NCI-H1092 treated with DMSO at 0.1 percent for 48 hours (cell line): ENCODE measurements around the gene TCF25.

ENCODE experiments used
- DNase-seq: peaks from one replicate; lab custom pipeline; 2025; lab: John Stamatoyannopoulos, UW

The TCF25 gene

DNA sequence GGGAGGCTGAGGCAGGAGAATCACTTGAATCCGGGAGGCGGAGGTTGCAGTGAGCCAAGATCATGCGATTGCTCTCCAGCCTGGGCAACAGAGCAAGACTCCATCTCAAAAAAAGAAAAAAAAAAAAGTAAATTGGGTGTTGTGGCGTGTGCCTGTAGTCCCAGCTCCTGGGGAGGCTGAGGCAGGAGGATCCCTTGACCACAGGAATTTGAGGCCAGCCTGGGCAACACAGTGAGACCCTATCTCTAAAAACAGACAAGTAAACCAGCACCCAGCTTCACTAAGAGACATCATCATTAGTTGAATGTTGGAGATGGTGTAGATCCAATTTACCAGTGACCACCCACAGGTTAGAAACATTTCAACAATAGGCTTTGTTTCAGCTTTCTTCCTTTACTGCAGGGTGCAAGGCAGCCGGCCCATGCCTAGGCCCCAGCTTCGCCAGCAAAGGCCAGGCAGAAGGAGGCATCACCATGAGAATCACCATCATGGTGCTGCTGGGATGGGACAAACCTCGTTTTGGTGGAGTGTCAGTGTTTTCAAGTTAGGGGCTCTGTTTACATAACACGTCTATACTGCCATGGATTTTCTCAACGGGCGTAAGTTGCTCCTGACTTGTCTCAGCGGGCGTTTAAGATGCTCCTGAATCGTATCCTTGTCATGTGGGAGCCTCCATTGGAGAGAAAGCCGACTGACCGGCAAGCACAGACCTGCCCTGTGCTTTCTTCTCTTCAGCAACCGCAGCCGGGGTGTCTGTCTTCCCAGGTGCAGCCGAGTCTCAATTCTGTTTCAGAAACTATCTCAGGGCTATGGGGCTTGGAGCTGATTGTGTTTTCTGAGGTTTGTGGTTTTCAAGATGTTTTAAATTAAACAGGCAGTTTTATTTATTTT lies 7.3 kb downstream of the TCF25 start:
- DNase-seq: no peak

DNA sequence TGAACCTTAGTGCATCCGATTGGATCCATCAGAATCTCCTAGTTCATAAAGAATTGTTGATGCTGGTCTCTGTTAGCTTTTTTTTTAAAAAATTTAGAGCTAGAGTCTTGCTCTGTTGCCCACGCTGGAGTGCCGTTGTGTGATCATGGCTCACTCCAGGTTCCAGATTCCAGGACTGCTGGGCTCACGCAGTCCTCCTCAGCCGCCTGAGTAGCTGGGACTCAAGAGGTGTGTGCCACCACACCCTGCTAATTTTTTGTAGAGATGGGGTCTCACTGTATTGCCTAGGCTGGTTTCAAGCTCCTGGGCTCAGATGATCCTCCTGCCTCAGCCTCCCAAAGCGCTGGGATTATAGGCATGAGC lies 8.0 kb downstream of the TCF25 start:
- no peak for DNase-seq

DNA sequence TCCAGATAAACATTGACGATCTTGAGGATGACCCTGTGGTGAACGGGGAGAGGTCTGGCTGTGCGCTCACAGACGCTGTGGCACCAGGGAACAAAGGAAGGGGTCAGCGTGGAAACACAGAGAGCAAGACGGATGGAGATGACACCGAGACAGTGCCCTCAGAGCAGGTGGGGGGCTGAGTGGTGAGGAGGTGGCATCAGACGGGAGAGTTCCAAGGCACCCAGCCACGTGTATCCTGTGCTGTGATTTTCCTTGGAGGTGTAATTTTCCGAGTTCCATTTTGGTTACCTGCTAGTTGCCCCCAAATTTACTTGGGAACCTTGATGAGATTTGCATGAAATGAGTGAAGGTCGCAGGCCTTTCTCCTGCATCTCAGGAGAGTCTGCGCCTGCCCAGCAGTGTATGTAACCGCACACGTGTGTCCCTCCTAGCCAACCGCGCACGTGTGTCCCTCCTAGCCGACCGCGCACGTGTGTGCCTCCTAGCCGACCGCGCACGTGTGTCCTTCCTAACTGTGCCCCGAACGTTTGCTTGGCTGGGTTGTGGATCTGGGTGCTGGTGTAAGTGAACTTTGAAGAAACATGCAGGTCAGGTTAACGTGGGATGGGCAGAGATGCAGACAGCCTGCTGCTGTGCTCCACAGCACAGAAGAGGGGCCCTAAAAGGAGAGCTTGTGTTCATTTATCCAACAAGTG lies 10.1 kb downstream of the TCF25 start:
- DNase-seq: no peak

DNA sequence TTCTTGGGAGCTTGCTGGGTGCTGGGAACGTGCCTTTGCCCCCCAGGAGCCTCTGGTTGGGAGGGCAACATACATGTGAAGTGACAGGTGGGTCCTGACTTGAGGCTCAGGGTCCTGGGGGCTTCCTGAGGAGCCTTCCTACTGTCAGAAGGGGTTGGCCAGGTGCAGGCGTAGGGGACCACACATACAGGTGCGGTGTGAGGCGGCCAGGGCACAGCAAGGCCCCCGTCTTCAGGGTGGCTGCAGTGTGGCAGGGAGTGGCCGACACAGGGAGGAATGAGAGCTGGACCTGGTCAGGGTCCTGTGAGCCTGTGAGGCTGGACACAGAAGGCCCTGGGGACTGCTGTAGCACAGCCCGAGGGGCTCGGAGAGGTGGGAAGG lies 10.6 kb downstream of the TCF25 start:
- DNase-seq: no peak

DNA sequence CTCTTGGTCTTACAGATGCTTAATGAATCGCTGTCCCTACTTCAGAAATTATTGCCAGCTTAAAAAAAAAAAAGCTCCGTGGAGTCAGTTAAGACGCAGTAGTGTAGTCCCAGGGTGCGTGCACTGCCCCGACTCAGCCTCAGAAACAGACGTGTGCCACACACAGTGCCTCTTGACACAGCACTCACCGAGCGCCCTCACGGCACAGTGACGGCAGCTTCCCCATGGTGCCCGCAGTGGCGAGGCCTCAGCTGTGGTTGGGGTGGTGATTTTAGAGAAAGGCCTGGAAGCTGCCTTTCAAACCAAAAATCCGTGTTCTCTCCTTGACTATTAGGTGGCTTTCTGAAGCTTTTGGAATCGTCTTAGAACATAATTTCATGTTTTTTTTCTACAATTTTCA lies 13.9 kb downstream of the TCF25 start:
- DNase-seq: no peak

DNA sequence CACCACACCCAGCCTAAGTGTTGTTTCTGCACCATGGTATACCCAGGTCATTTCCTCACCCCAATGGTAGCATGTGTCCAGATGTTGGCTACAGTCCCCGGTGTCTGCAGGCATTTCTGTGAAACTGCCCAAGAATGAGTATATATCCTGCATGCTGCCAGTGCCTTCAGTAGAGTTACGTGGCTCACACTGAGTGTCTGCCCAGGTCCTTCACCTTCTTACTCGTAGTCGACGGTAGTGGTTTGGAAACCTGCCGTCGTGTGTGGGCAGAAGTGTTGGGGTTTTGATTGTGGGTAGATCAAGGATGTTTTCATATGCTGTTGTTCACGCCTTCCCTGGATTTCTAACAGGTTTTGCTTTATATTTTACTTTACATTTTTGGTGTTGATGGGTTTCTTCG lies 16.8 kb downstream of the TCF25 start:
- DNase-seq: no peak

DNA sequence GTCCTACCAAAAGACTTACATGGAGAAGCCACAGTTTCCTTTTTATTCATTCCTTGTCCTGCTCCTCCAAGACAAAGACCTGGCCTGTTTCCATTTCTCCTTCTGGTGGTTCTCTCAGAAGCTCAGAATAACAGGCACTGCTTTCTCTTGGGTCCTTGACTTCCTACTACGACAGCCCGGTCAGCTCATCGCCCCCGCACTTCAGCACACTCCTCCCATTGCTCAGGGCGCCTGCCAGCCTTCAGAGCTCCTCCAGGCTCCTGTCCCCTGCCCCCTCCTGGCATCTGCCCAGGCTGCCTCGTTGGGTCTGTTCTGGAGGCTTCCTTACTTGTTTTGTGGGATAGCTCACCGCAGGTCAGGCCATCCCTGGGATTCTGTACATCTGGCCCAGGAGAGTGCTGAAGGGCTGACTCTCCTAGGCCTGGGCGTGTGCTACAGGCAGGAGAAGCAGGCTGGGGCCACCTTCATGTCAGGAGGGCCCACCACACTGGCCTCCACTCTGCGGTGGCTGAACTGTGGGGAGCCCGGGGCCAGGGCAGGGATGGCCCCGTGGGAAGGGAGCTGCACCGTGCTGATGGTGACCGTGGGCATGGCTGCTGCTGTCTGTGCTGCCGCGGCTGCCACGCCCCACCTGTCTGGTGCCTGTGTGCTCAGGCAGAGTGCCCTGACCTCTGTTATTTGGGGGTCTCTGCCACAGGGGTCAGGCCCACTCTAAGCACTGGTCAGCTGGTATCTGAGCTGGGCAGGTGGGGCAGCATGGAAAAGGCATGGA lies 17.7 kb downstream of the TCF25 start:
- DNase-seq: no peak

DNA sequence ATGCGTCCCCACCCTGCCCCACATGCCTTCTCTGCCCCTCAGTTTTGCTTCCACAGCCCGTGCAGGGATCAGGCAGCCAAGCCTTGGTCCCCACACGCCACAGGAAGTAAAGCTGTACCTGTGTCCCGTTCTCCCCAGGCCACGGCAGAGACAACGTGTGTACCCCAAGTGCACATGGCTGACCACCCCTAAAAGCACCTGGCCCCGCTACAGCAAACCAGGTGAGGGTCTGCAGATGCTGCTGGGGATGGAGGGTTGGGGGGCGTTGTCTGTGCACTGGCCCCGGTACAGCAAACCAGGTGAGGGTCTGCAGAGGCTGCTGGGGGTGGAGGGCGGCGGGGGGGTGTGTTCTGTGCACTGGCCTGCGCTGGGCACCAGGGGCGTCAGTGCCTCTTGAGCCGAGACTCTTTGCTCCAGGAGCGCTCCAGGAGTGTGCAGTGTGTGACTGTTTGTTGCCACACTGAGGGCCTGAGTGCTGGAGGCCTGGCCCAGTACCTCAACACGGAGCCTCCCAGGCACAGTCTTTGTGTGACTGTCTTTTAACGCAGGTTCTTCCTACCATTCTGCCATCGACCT lies 18.8 kb downstream of the TCF25 start:
- DNase-seq: no peak

DNA sequence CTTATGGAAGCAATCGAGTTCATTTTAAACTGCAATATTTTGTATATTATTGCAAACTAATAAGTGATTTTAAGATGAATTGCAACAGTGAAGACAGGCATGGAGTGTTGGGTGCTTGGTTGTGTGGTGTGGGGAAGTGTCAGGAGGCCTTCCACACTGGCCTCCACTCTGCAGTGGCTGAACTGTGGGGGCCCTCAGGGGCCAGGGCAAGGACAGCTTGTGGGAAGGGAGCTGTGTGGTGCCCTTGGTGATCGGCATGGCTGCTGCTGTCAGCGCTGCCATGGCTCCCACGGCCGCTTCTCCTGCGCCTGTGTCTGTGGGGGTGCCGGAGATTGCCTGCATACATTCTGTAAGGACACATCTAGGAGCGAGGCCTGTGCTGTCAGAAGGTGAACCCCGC lies 19.2 kb downstream of the TCF25 start:
- DNase-seq: no peak

DNA sequence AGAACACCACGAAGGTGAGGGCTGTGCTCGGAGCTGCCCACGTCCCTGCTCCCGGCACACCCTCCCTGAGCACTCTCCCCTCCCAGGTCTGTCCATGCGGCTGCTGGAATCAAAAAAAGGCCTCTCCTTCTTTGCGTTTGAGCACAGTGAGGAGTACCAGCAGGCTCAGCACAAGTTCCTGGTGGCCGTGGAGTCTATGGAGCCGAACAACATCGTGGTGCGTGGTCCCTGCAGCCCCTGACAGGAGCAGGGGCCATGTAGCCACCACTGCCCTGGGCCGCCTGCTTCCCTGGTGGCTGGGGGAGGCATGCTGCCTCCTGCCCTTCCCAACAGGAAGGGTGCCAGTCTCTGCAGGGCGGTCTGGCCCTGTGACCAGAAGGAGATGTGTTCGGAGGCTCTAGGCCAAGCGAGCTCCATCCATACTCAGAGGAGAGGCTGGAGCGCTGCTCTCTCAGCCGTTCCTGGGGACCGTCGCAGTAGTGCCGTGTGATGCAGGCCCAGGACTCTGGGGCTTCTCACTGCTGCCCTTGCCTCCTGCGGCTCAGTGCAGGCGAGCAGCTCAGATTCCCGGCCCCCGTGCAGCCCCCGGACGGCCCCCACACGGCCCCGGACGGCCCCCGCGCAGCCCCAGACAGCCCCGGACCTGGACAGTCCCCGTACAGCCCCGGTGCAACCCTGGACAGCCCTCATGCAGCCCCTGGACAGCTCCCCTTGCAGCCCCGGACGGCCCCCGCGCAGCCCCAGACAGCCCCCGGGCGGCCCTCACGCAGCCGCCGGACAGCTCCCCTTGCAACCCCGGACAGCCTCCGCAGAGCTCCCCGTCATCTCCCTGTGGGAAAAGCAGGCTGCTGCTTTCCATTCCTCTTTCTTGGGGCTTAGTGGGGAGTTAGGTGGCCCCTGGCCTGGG lies 20.5 kb downstream of the TCF25 start:
- no peak for DNase-seq

DNA sequence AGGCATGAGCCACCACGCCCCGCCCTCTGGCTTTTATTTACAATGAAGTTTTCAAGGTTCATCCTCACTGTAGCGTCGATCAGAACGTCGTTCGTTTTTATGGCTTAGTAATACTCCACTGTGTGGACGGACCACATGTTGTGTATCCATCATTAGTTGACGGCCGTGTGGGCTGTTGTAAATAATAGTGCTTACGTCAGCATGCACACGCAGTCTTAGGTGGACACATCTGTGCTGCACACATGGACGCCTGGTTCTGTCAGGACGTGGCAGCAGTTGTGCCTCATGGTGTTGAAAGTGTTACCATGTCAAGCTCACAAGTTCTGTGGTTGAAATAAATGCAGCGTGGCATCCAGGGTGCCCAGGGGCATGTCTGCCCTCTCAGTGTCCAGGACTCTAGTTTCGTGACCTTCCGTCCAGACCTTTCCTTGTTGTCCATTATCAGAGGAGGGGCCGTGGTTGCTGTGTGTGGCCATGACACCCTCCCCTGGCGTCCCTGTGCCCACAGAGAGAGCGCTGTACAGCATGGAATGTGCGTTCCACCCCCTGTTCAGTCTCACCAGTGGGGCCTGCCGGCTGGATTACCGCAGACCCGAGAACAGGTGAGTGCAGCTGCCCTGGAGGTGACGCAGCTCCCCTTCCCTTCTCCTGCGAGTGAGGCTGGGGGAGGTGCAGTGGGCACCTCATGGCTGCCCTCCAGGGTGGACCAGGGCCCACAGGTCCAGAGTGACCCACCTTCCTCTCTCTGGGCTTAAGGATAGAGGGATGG lies 22.3 kb downstream of the TCF25 start:
- DNase-seq: no peak

DNA sequence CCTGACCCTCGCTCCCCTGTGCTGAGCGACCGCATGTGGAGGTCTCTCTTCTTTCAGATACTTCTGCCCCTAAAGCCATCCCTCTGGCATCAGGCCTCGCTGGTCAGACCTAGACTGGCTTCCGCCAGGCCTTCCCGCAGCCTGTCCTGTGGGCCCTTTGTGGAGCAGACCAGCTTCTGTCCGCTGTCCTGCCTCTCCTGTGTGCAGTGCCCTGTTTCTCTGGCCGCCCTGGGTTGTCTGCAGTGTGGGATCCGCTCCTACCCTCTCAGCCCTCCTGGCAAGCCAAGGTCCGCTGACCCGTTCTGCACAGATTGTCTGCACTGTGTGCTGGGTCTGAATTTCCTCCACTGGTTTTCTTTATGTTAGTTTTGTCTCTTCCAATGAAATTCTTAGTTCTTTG lies 23.8 kb downstream of the TCF25 start:
- DNase-seq: no peak

DNA sequence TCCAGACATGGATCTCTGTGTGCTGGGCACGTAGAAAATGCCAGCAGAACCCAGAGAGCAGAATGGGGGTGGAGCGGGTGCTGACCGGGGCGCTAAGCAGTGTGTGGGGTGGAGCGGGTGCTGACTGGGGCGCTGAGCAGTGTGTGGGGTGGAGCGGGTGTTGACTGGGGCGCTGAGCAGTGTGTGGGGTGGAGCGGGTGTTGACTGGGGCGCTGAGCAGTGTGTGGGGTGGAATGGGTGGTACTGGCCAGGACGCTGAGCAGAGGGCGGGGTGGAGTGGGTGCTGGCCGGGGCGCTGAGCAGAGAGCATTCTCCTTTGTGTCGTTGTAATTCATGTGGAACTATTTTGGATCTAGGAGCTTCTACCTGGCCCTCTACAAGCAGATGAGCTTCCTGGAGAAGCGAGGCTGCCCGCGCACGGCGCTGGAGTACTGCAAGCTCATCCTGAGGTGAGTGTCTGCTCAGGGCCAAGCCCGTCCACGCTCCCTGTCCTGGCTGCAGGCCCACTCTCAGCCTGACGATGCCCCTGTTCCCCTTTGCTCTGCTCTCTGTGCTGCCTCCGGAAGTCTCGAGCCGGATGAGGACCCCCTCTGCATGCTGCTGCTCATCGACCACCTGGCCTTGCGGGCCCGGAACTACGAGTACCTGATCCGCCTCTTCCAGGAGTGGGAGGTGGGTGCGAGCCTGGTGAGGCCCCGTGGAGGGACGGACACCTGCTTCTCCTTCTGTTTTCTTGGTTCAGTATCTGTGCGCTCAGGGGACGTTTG lies 25.0 kb downstream of the TCF25 start:
- no peak for DNase-seq

DNA sequence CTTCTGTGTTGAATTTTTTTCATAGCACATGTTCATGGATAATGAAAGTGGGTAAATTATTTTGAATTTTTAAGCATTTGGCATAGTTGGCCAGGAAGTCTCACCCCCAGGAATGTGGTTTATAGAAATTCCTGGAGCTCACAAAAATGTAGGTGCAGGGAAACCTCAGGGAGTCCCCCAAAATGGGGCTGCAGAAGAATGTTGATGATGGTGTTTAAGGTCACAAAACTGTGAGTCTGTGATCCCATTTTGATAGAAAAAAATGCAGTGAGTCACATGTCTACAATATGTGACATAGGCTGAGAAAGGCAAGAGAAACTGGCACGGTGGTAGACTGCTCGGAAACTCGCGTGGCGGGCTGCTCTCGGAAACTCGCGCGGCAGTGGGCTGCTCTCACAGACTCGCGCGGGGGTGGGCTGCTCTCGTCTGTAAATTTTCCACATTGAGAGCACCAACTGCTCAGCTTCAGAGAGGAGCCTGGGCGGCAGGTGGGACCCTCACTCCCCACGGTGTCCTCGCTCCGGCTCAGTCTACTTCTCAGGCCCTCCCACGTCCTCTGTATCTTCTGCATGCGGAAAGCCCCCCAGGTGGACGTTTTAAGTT lies 26.6 kb downstream of the TCF25 start:
- DNase-seq: no peak

DNA sequence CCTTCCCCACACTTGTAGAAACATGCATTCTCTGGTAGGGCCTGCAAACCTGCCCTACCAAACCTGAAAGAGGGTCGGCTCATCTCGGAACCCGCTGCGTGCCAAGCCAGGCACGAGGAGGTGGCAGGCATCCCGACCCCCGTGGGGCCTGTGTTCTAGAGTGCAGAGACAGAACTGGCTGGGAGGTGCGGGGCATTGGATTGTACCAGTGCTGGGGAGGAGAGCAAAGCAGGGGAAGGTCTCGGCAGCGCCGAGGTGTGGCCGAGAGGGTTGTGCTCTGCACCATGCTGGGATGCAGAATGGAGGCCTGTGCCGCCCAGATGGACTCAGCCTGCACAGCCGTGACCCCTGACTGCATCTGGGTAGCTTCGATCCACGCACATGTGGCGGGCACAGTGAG lies 27.5 kb downstream of the TCF25 start:
- no peak for DNase-seq

DNA sequence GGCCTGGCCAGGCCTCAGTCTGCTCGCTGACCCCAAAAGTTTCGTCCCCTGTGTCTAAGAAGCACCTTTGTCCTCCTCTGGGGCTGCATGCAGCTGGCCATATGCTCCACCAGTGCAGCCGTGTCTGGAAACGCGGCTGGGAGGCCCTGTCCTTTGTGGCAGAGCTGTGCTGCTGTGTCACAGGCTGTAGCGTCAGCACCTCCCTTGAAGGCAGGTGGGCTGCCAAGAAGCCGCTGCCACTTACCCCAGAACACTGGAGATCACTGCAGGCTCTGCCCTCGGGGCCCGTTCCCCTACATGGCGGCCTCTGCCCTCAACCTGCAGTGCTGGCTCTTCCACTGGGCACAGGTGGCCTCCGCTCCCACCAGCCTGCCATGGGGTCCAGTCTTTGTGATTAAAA lies 29.6 kb downstream of the TCF25 start:
- DNase-seq: no peak

DNA sequence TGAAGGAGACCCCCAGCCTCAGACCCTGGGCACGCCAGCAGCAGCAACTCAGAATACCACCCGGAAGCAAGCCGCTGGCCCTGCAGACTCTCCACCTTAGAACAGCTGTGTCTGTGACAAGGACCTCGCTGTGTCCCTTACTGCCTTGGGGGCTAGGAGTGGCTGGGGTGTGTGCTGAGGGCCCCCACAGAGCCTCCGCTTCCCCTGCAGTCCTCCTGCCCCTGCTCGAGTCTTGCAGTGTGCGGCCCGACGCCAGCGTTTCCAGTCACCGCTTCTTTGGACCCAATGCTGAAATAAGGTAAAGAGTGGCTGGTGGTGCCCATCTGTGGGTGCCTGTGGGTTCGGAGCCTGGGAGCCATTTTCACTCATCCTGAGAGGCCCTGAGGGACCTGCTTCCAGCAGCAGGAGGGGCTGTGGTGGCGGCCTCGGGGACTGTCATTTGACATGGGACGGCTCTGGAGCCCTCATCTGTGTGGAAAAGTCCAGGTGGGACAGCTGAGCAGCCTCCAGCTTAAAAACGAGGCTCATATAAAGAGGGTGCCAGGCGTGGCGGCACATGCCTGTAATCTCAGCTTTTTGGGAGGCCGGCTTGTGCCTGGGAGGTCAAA lies 30.6 kb downstream of the TCF25 start:
- DNase-seq: no peak

DNA sequence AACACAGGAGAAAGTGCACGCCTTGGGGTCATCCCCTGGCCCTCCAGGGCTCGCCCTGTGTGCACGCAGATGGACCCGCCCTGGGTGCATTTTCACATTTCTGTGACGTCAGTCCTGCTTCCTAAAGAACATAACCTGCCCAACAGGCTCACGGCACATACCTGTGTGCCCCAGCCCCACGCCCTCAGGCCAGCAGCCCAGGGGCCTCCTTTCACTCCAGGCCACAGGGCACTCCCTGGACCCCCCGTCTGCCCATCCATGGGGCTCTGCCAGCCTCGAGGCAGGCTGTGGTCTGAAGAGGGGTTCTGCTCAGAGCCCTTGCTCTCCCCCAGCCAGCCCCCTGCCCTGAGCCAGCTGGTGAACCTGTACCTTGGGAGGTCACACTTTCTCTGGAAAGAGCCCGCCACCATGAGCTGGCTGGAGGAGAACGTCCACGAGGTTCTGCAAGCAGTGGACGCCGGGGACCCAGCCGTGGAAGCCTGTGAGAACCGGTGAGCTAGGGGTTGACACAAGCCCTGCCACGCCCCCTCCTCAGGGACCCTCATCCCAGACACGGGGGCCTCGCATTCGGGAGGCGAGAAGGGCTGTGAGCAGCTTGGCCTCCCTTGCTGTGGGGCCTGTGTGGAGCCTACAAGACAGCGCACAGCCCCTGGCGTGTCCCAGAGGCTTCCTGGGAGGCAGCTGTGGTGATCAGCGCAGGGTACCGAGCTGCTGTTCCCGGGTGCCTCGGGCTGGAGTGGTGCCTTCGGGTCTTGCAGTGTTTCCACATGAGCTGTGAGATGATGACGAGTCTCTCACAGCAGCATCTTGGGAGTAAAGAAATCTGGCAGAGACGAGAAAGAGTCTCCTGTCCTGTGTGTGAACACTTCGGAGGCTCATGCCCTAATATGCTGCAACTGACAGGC lies 31.5 kb downstream of the TCF25 start:
- DNase-seq: no peak
